GM15510 (cell line): ENCODE data around the gene KLK11.

Experiments used
- POLR2A ChIP-seq: IDR thresholded peaks from 3 replicates; pipeline ENCODE4 v1.6.1; 2011; ENCODE audit warnings: borderline replicate concordance; ENCODE audit not compliant: insufficient read length; ENCODE audit errors: extremely low read depth

Gene KLK11

GRCh38 chr19:51018745-51019543 lies 7.5 kb downstream of the KLK11 start:
- no peak for TF ChIP-seq POLR2A

GRCh38 chr19:51016798-51017683 lies 9.4 kb downstream of the KLK11 start:
- no peak for TF ChIP-seq POLR2A

GRCh38 chr19:51015691-51016267 lies 10.6 kb downstream of the KLK11 start:
- no peak for TF ChIP-seq POLR2A

- no peak for TF ChIP-seq POLR2A
Observed at GRCh38 chr19:51014242-51014641, 12.2 kb downstream of the KLK11 start.

- no peak for TF ChIP-seq POLR2A
Observed at GRCh38 chr19:51012661-51013190, 13.7 kb downstream of the KLK11 start.

GRCh38 chr19:51010066-51010795 lies 16.2 kb downstream of the KLK11 start:
- TF ChIP-seq POLR2A = no peak

- no peak for TF ChIP-seq POLR2A
Observed at GRCh38 chr19:51009061-51009891, 17.1 kb downstream of the KLK11 start.

GRCh38 chr19:51007488-51007887 lies 18.9 kb downstream of the KLK11 start:
- no peak for TF ChIP-seq POLR2A

GRCh38 chr19:51006406-51006805 lies 20.0 kb downstream of the KLK11 start:
- TF ChIP-seq POLR2A = no peak

- TF ChIP-seq POLR2A = no peak
Observed at GRCh38 chr19:51005248-51005647, 21.2 kb downstream of the KLK11 start.

- TF ChIP-seq POLR2A = no peak
Observed at GRCh38 chr19:51003316-51003715, 23.1 kb downstream of the KLK11 start.

- TF ChIP-seq POLR2A = no peak
Observed at GRCh38 chr19:51002542-51003311, 23.7 kb downstream of the KLK11 start.

GRCh38 chr19:51002089-51002532 lies 24.3 kb downstream of the KLK11 start:
- no peak for TF ChIP-seq POLR2A
